DND-41 (cell line): ENCODE data around the gene MRTFA.

Source experiments
- EZH2 ChIP-seq: IDR thresholded peaks from 3 replicates; pipeline ENCODE4 v1.6.1; 2012; ENCODE audit warnings: borderline replicate concordance, low read depth, mild to moderate bottlenecking, moderate library complexity, low read length, inconsistent platforms; ENCODE audit not compliant: severe bottlenecking
- TF ChIP-seq, protein P1 (sequence below): IDR thresholded peaks from 2 replicates; pipeline ENCODE4 v1.5.1; 2012; ENCODE audit warnings: borderline replicate concordance, low read length, moderate library complexity, mild to moderate bottlenecking; ENCODE audit not compliant: poor library complexity, severe bottlenecking; ENCODE audit errors: extremely low read depth

DNA sequence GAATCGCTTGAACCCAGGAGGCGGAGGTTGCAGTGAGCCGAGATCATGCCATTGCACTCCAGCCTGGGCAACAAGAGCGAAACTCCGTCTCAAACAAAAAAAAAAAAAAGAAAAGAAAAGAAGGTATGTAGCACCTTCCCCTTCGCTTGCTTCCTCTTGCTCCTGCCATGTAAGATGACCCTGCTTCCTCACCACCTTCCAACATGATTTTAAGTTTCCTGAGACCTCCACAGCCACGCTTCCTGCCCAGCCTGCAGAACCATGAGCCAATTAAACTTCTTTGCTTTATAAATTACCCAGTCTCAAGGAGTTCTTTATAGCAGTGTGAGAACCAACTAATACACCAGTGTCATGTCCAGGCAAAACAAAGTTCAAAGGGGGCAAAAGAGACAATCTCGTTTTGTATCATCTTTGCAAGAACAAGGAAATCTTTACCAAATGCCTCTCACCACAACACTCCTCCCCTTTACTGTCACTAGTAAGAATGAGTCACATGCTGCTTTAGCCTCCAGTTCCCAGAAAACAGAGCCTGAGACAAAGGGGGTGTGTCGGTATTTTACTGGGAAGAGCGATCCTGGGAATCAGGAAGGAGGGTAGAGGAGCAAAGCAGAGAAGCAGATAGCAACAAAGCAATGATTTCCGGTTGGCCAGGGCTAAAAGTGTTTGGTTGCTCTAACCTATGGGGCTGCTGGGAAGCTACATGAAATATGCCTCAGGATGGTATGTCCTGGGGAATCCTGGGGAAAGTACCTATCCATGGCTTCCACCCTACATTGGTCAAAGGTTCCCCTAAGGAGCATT, 32.3 kb upstream of the MRTFA start:
- TF ChIP-seq, protein P1, sequence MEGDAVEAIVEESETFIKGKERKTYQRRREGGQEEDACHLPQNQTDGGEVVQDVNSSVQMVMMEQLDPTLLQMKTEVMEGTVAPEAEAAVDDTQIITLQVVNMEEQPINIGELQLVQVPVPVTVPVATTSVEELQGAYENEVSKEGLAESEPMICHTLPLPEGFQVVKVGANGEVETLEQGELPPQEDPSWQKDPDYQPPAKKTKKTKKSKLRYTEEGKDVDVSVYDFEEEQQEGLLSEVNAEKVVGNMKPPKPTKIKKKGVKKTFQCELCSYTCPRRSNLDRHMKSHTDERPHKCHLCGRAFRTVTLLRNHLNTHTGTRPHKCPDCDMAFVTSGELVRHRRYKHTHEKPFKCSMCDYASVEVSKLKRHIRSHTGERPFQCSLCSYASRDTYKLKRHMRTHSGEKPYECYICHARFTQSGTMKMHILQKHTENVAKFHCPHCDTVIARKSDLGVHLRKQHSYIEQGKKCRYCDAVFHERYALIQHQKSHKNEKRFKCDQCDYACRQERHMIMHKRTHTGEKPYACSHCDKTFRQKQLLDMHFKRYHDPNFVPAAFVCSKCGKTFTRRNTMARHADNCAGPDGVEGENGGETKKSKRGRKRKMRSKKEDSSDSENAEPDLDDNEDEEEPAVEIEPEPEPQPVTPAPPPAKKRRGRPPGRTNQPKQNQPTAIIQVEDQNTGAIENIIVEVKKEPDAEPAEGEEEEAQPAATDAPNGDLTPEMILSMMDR: no peak
- no peak for TF ChIP-seq EZH2
